Hematopoietic multipotent progenitor cell treated with erythropoietin and hydrocortisone succinate and interleukin-3 and kit ligand, for 6 days (in vitro differentiated cells): ENCODE measurements around the gene HK1.
A peak's percentile ranks its signal among the peaks of the same experiment; 100 is the strongest.

ENCODE experiments used
- DNase-seq: peaks from one replicate; pipeline ENCODE4 v3.0.0-alpha.2; 2015

HK1 gene

GRCh38 chr10:69382382-69383117 is 104.3 kb downstream of the HK1 start:
- DNase-seq: no peak

GRCh38 chr10:69383558-69383957 is 105.3 kb downstream of the HK1 start:
- DNase-seq: no peak

GRCh38 chr10:69384320-69384719 is 106.0 kb downstream of the HK1 start:
- no peak for DNase-seq

GRCh38 chr10:69385454-69386350 is 107.4 kb downstream of the HK1 start:
- no peak for DNase-seq

GRCh38 chr10:69387500-69387899 is 109.2 kb downstream of the HK1 start:
- DNase-seq: no peak

- no peak for DNase-seq
Measured at GRCh38 chr10:69388488-69388887, 110.2 kb downstream of the HK1 start.

GRCh38 chr10:69389827-69390490 is 111.7 kb downstream of the HK1 start:
- DNase-seq: peak; percentile 84

GRCh38 chr10:69391158-69391557 is 112.9 kb downstream of the HK1 start:
- no peak for DNase-seq

GRCh38 chr10:69392481-69393000 is 114.2 kb downstream of the HK1 start:
- DNase-seq: peak; percentile 95

- no peak for DNase-seq
Measured at GRCh38 chr10:69394020-69394419, 115.7 kb downstream of the HK1 start.

- DNase-seq: no peak
Measured at GRCh38 chr10:69397972-69398371, 119.7 kb downstream of the HK1 start.

GRCh38 chr10:69398466-69398865 is 120.2 kb downstream of the HK1 start:
- DNase-seq: no peak

GRCh38 chr10:69400936-69401335 is 122.6 kb downstream of the HK1 start:
- DNase-seq: no peak

- DNase-seq: no peak
Measured at GRCh38 chr10:69401416-69401815, 123.1 kb downstream of the HK1 start.

- DNase-seq: no peak
Measured at GRCh38 chr10:69402386-69402785, 124.1 kb downstream of the HK1 start.

GRCh38 chr10:69403066-69403465 is 124.8 kb downstream of the HK1 start:
- no peak for DNase-seq

GRCh38 chr10:69403519-69403918 is 125.2 kb downstream of the HK1 start:
- DNase-seq: no peak

- no peak for DNase-seq
Measured at GRCh38 chr10:69404786-69405185, 126.5 kb downstream of the HK1 start.

GRCh38 chr10:69405221-69405620 is 126.9 kb downstream of the HK1 start:
- no peak for DNase-seq

GRCh38 chr10:69406302-69406811 is 128.1 kb downstream of the HK1 start:
- DNase-seq: peak; percentile 24

- DNase-seq: peak; percentile 25
Measured at GRCh38 chr10:69406816-69407580, 128.7 kb downstream of the HK1 start.

- DNase-seq: peak; percentile 79
Measured at GRCh38 chr10:69407621-69408301, 129.5 kb downstream of the HK1 start.
